ENCODE data around the gene GAB2. TPM values are rescaled to one million over a fixed set of nuclear protein-coding genes. Genes with fewer than 3 reads are reported as not detected.
A peak's percentile ranks its signal among the peaks of the same experiment; 100 is the strongest.

GAB2 gene
- total RNA-seq, 6 experiments from 2014 or later, result 3.8 to 10.2 (median 4.5) TPM

GRCh38 chr11:78268591-78269410 is 148.8 kb downstream of the GAB2 start:
- intact Hi-C loops (cut with DNase I), result no loop called here
- Histone ChIP-seq H3K27ac (no peak overlapping the region), H3K36me3 (no peaks in the 10 kb centered on the region), H3K9me3 (no peaks in the 10 kb centered on the region), H3K4me1 (peaks cover 0 to 10% (median 0%) of the 10 kb centered on the region in 4 donors), H3K27me3 (no peaks in the 10 kb centered on the region), H3K4me3 (no peak overlapping the region)
- WGBS (ENCODE audit: insufficient coverage, low coverage, low lambda C conversion rate, missing lambda C conversion rate), result 85% methylated on average over 7 of the region's 7 CpGs
- DNase-seq (no peak), ATAC-seq (no peak)
- TF ChIP-seq, protein P1, sequence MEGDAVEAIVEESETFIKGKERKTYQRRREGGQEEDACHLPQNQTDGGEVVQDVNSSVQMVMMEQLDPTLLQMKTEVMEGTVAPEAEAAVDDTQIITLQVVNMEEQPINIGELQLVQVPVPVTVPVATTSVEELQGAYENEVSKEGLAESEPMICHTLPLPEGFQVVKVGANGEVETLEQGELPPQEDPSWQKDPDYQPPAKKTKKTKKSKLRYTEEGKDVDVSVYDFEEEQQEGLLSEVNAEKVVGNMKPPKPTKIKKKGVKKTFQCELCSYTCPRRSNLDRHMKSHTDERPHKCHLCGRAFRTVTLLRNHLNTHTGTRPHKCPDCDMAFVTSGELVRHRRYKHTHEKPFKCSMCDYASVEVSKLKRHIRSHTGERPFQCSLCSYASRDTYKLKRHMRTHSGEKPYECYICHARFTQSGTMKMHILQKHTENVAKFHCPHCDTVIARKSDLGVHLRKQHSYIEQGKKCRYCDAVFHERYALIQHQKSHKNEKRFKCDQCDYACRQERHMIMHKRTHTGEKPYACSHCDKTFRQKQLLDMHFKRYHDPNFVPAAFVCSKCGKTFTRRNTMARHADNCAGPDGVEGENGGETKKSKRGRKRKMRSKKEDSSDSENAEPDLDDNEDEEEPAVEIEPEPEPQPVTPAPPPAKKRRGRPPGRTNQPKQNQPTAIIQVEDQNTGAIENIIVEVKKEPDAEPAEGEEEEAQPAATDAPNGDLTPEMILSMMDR (IDR thresholded peaks at IDR 0.05), result no peak
- TF ChIP-seq POLR2A (IDR thresholded peaks at IDR 0.05), result no peak

- peaks cover 0 to 10% (median 0%) of the 10 kb centered on the region in 4 donors for H3K4me1 ChIP-seq
- 34% methylated on average over 3 of the region's 3 CpGs for WGBS (ENCODE audit: insufficient coverage, low coverage, low lambda C conversion rate, missing lambda C conversion rate)
- H3K4me3 ChIP-seq, result no peak overlapping the region
- no peaks in the 10 kb centered on the region for H3K9me3 ChIP-seq
- intact Hi-C loops (cut with DNase I), result no loop called here
- H3K36me3 ChIP-seq, result no peaks in the 10 kb centered on the region
- no peak for TF ChIP-seq POLR2A (IDR thresholded peaks at IDR 0.05)
- TF ChIP-seq, protein P1 (IDR thresholded peaks at IDR 0.05), result no peak
- no peak overlapping the region for H3K27ac ChIP-seq
- DNase-seq, result no peak
- peak in 1 of 4 donors; percentile 21 for ATAC-seq
- no peaks in the 10 kb centered on the region for H3K27me3 ChIP-seq
These were observed 151.2 kb downstream of the GAB2 start for GRCh38 chr11:78266451-78266850.

GRCh38 chr11:78265326-78265725 is 152.3 kb downstream of the GAB2 start:
- intact Hi-C loops (cut with DNase I), result no loop called here
- TF ChIP-seq, protein P1 (IDR thresholded peaks at IDR 0.05), result no peak
- TF ChIP-seq POLR2A (IDR thresholded peaks at IDR 0.05), result no peak
- Histone ChIP-seq H3K4me3 (no peak overlapping the region), H3K9me3 (no peaks in the 10 kb centered on the region), H3K27ac (no peak overlapping the region), H3K27me3 (no peaks in the 10 kb centered on the region), H3K36me3 (no peaks in the 10 kb centered on the region), H3K4me1 (peaks cover 0 to 12% (median under 1%) of the 10 kb centered on the region in 4 donors)
- WGBS (ENCODE audit: insufficient coverage, low coverage, low lambda C conversion rate, missing lambda C conversion rate), result 50% methylated on average over 3 of the region's 3 CpGs
- DNase-seq (no peak), ATAC-seq (peak; percentile 27 to 78 (median 46))

DNA sequence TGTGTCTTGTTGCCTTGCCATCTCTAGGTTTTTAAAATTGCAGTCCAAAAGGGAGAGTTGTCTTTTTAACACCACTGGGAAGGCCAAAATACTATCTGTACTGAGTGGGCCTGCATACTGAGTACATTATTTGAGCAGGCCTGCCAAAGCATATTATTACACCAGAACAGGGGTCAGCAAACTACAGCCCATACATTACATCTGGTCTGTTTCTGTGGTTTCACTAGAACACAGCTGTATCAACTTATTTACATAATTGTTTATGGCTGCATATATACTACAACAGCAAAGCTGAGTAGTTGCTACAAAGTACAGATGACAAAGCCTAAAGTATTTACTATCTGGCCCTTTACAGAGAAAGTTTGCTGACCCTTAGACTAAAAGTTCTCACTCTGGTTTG is 154.9 kb downstream of the GAB2 start:
- ATAC-seq, result no peak
- peaks cover 0 to 27% (median 3%) of the 10 kb centered on the region in 4 donors for H3K4me1 ChIP-seq
- H3K27ac ChIP-seq, result no peak overlapping the region
- intact Hi-C loops (cut with DNase I), result no loop called here
- H3K9me3 ChIP-seq, result no peaks in the 10 kb centered on the region
- no peak for DNase-seq
- H3K36me3 ChIP-seq, result no peaks in the 10 kb centered on the region
- H3K27me3 ChIP-seq, result no peaks in the 10 kb centered on the region
- H3K4me3 ChIP-seq, result no peak overlapping the region
- TF ChIP-seq, protein P1 (IDR thresholded peaks at IDR 0.05), result no peak
- TF ChIP-seq POLR2A (IDR thresholded peaks at IDR 0.05), result no peak
